Measurements from ENCODE around the gene CHRND. TPM values are rescaled to one million over a fixed set of nuclear protein-coding genes. Genes with fewer than 3 reads are reported as not detected.
A peak's percentile ranks its signal among the peaks of the same experiment; 100 is the strongest.

CHRND gene
- polyA plus RNA-seq, 3 donors from 2014 or later: not detected

DNA sequence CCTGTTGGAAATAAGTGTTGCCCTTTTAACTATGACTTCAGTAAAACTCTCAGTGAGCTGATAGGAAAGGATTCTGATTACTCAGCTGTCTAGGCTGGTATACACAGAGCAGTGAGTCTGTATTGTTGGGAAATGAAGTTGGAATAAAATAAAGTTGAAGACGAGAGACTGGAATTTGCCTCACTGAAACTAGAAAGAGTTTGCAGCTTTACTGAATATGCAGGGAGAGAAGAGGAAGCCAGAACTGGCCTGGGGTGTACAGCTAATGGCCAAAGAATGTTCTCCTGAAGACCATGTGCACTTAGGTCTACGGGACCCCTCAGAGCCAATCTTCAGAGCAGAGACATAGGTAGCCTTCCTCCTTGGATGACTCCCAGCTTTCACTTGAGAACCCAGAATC, 51.0 kb downstream of the CHRND start:
- Mint-ChIP-seq H3K4me1 (peaks cover 0 to 20% of the 10 kb centered on the region in 2 donors), H3K36me3 (peaks cover 9 to 40% (median 18%) of the 10 kb centered on the region in 3 donors), H3K27me3 (ENCODE audit: low read depth in 3 of 3) (peaks cover 0 to 3% (median 0%) of the 10 kb centered on the region in 3 donors), H3K27ac (peak overlapping the region in 1 of 6 donors; percentile 34), H3K9me3 (no peaks in the 10 kb centered on the region), H3K4me3 (no peak overlapping the region)
- DNase-seq: no peak

DNA sequence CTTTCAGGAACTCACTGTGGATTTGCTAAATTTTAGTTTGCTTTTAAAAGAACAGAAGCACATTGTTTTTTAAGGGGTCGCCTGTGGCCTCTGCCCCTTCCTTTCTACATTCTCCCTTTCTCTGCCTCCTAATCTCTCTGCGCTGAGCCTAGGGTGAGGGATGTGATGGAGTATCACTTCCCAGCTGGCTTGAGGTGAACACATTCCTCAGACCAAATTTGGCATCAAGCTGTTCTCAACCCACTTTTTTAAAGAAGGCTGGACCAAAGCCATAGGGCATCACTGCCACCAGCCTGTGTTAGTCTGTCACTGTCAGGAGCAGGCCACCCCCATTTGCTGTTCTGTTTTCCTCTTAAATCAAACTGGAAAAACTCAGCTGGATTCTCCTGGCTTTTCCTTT, 51.9 kb downstream of the CHRND start:
- Mint-ChIP-seq H3K27me3 (ENCODE audit: low read depth in 3 of 3) (no peaks in the 10 kb centered on the region), H3K36me3 (peaks cover 17 to 47% (median 24%) of the 10 kb centered on the region in 3 donors), H3K9me3 (no peaks in the 10 kb centered on the region), H3K27ac (no peak overlapping the region), H3K4me3 (no peak overlapping the region), H3K4me1 (peaks cover 0 to 20% of the 10 kb centered on the region in 2 donors)
- no peak for DNase-seq

DNA sequence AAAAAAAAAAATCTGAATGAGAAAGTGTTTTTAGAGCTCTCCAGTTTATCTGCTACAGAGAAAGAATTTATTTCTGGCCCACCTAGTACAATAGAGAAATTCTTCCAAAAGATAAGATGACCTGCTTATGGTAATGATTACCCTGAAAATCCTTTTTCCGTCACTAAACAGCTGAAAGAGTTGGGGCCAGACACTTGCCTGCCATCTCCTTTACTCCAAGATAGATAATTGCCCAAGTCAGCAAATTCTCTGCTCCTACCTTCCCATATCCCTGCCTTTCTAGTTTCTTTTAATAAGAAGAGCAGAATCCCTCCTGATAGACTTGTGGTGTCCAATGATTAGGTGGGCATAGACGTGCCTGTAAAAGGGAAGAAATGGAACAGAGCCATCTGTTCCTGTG, 52.7 kb downstream of the CHRND start:
- no peak for DNase-seq
- Mint-ChIP-seq H3K4me3 (no peak overlapping the region), H3K36me3 (peaks cover 17 to 53% (median 24%) of the 10 kb centered on the region in 3 donors), H3K4me1 (peaks cover 0 to 20% of the 10 kb centered on the region in 2 donors), H3K9me3 (no peaks in the 10 kb centered on the region), H3K27ac (no peak overlapping the region), H3K27me3 (ENCODE audit: low read depth in 3 of 3) (no peaks in the 10 kb centered on the region)

DNA sequence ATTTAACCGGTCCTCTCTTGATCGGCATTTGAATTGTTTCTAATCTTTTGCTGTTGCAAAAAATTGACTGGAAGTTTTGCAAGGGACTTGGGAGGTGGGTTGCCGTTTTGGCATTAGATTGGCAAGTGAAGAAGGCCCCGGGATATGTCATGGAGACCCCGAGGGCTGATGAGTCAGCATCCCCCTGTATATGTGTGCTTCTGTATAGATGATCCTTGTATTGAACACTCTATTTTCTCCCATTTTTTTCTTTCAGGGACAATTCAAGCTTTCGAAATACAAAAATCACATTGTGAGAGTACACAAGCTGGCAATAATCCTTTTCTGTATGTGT, 54.7 kb downstream of the CHRND start:
- peaks cover 17 to 38% (median 25%) of the 10 kb centered on the region in 3 donors for H3K36me3 Mint-ChIP-seq
- no peak overlapping the region for H3K4me3 Mint-ChIP-seq
- DNase-seq: no peak
- H3K27ac Mint-ChIP-seq: peak overlapping the region in 1 of 6 donors; percentile 22
- peaks cover 0 to 20% of the 10 kb centered on the region in 2 donors for H3K4me1 Mint-ChIP-seq
- peaks cover 0 to 1% (median 0%) of the 10 kb centered on the region in 3 donors for H3K27me3 Mint-ChIP-seq (ENCODE audit: low read depth in 3 of 3)
- no peaks in the 10 kb centered on the region for H3K9me3 Mint-ChIP-seq

DNA sequence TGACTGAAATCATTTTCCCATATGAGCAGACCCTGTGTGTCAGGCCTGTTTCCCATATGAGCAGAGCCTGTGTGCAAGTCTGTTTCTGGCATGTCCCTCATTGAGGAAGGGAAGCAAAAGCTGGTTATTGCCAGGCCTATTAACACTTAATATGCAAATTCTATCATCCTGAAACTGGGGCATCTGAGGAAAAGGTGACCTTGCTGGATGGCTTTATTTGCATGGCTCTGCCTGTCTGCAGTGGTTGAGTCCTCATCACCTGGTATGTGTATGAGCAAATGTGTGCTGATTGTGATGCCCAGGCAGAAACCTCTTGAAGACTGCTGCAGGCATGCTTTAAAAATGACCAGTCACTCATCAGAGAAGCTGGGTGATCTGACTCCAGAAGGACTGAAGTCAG, 55.8 kb downstream of the CHRND start:
- Mint-ChIP-seq H3K27ac (no peak overlapping the region), H3K4me3 (no peak overlapping the region), H3K4me1 (peaks cover 0 to 20% of the 10 kb centered on the region in 2 donors), H3K9me3 (no peaks in the 10 kb centered on the region), H3K27me3 (ENCODE audit: low read depth in 3 of 3) (peaks cover 0 to 1% (median 0%) of the 10 kb centered on the region in 3 donors), H3K36me3 (peaks cover 12 to 34% (median 21%) of the 10 kb centered on the region in 3 donors)
- no peak for DNase-seq

DNA sequence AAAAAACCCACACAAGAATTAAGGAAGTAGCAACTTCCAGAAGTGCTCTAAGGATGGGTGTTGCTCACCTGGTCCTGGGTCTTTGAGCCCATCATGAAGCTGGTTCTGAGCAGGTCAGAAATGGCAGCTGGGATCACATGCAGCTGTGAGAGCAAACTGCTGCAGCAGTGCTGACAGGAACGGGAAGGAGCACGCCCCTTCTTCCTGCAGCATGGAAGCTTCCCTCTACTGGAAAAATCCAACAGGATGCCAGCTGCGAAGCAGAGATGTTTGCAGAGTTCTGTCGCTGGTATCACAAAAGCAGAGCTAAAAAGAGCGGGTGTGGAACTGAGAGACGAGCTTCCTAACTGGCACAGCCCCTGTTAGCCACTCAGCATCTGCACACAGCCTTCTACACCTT, 58.3 kb downstream of the CHRND start:
- peaks cover 12 to 30% (median 18%) of the 10 kb centered on the region in 3 donors for H3K36me3 Mint-ChIP-seq
- peaks cover 0 to 20% of the 10 kb centered on the region in 2 donors for H3K4me1 Mint-ChIP-seq
- no peak overlapping the region for H3K4me3 Mint-ChIP-seq
- H3K27ac Mint-ChIP-seq: peak overlapping the region in 1 of 6 donors; percentile 19
- H3K27me3 Mint-ChIP-seq (ENCODE audit: low read depth in 3 of 3): peaks cover 0 to 1% (median 0%) of the 10 kb centered on the region in 3 donors
- no peaks in the 10 kb centered on the region for H3K9me3 Mint-ChIP-seq
- no peak for DNase-seq

Other genes with a start within 250 kb of the CHRND start
- not detected for gene ALPP, start 147.4 kb upstream of the CHRND start, polyA plus RNA-seq
- gene ALPG, start 119.3 kb upstream of the CHRND start, polyA plus RNA-seq: not detected
- gene ALPI, start 70.0 kb upstream of the CHRND start, polyA plus RNA-seq: not detected
- not detected for gene ECEL1, start 38.3 kb upstream of the CHRND start, polyA plus RNA-seq
- gene PRSS56, start 5.8 kb upstream of the CHRND start, polyA plus RNA-seq: not detected
- gene CHRNG, start 13.5 kb downstream of the CHRND start, polyA plus RNA-seq: not detected
- gene TIGD1, start 24.4 kb downstream of the CHRND start, polyA plus RNA-seq: 1 to 10 TPM; 1.3 to 6.2 (median 2.7) TPM
- 10 to 100 TPM; 60.5 to 82.0 (median 80.3) TPM for gene EIF4E2, start 24.5 kb downstream of the CHRND start, polyA plus RNA-seq
- under 1 TPM in 1 of 3 donors, not detected in 2; 0.71 TPM for gene EFHD1, start 107.4 kb downstream of the CHRND start, polyA plus RNA-seq
- 10 to 100 TPM in 2 of 3 donors, 1 to 10 TPM in 1; 7.8 to 41.3 (median 13.0) TPM for gene GIGYF2, start 171.2 kb downstream of the CHRND start, polyA plus RNA-seq